GM21528 (cell line): Measurements from ENCODE around the gene TRIM17.

ENCODE experiments used
- ATAC-seq: cut with Tn5 transposase; IDR thresholded peaks from one replicate; pipeline ENCODE4 v1.9.1; 2021; ENCODE audit warnings: mild to moderate bottlenecking, moderate library complexity; ENCODE audit not compliant: unreplicated experiment, low FRiP score

The TRIM17 gene

DNA sequence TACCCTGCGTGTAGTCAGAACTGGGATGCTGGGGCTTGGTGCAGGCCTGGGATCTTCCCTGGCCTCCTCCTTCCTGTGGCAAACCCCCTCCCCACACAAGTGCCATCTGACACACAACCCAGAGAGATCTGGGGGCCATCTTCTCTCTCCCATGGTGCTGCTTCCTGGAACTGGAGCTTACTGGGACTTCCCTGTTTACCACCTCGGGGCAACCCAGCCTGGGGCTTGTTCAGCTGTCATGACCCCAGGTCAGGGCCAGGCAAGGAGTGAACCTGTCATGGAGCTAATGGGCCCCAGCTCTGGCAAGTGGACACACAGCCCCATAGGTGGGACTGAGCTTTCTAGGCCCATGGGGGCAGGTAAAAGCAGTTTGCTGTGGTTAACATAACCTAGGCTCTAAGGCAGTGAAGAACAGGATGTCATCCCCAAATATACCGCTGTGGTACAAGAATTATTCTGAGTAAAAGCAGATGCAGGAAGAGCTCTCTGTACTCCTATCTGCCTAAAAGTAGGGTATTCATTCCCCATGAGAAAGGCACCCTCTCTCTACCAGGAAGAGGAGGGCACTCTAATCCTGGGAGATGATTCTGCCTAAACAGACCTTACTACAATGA, 12.4 kb downstream of the TRIM17 start:
- no peak for ATAC-seq

DNA sequence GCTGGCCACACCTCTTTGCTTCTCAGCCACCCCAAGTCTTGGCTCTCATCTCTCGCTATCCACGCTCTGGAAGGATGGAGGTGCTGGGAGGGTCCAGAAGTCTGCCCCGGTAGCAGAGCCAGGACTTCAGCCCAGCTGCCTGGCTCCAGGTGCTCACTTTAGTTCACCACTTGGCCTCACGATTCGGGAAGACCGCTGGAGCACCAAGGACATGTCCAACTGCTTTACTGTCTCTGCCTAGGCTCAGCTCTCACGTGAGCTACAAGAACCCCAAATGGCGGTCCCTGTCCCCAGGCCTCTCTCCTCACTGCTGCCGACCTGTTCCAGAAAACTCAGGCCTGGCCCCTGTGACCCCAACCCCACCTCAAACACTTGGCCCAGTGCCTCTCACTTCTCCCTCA, 13.4 kb downstream of the TRIM17 start:
- ATAC-seq: no peak

DNA sequence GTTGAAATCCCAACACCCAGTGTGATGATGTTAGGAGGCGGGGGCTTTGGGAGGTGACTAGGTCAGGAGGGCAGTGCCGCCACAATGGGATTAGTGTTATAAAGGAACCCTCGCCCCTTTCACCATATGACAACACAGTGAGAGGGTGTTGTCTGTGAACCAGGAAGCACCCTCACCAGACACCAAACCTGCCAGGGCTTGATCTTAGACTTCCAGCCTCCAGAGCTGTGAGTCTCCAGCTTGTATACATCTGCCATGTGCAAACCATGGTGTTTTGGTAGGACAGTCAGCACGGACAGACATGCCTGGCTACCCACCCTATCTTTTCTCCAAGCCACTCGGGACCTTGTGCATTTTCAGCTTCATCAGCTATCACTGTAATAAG, 14.0 kb downstream of the TRIM17 start:
- ATAC-seq: no peak

DNA sequence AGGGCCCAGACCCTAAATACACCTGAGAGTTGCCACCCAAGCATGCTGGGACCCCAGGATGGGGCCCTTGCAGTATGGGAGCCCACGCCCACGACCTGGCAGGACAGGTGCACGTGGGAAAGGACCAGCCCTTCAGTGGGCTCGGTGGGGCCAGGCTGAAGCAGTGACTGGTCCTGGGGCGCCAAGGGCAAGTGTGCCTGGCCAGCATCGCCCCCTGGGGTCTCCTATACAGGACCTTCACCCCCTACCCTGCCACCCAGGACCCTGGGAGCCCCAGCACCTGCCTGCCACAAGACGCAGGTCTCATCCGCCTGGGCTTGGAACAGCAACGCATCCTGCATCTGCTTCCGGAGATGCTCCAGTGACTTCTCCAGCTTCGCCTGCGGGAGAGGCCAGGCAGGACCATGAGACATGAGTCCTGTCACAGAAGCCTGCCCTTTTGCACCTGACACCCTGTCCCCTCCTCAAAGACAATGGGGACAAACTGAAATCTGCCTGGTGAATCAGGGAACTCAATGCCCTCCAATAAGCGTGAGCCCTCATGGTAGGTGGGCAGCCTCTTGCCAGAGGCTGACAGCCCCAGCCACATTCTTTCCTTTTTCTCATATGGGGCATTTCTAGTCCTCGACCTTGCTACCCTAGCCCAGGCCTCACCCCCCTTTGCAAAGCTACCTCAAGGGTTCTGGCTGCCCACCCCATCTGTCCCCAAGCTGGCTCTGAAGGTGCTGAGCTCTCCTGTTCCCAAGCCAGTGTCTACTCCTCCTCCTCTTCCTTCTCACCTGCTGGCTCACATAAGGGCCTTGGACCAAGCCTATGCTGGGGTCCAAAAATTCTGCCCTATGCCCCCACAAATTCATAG, 14.7 kb downstream of the TRIM17 start:
- no peak for ATAC-seq

DNA sequence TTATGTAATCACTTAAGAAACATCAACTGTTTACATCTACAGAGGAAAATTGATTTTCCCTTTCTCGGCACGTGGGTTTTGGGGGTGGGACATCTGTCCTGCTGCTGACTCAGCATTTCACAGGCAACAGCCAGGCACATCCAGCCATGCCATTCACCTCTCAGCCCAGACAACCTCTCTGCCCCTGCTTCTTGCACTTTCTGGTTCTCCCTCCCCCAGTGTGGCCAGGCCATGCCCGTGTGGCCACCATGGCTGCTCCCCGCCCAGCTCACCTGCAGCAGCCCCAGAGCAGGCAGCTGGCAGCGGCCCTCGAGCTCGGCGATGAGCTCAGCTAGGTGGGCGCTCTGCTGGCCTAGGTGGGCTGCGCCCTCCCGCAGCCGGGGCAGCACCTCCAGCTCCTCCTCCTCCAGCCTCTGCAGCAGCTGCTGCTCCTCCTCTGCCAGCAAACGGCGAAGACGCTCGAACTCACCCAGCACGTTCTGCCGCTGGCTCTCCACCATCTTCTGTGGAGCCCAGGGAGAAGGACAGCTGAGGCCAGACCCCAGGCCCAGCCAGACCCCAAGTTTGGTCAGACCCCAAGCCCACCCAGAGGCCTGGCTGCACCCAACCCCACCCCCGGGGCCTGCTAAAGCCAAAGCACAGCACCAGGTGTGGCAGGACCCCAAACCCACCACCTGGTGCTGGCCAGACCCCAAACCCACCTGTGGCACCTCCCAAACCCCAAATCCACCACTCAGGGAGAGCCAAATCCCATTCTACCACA, 15.8 kb downstream of the TRIM17 start:
- ATAC-seq: no peak

DNA sequence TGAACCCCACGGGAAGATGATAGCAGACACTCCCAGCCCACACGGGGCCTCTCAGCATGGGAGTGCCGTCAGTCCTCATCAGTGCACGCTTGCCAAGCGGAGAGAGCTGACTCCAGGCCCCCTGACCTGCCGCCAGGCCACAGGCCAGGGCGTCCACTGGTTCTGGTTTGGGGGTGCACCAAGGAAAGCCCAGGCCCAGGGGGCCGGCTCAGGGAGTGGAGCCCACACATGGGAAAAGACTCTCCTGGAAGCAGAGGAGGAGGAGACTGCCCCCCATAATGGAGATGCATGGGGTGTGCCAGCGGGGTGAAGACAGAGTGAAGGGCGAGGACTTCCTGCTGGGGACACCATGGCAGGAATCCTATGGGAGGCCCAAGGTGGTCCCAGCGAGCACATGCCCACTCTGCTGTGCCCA, 16.4 kb downstream of the TRIM17 start:
- no peak for ATAC-seq

DNA sequence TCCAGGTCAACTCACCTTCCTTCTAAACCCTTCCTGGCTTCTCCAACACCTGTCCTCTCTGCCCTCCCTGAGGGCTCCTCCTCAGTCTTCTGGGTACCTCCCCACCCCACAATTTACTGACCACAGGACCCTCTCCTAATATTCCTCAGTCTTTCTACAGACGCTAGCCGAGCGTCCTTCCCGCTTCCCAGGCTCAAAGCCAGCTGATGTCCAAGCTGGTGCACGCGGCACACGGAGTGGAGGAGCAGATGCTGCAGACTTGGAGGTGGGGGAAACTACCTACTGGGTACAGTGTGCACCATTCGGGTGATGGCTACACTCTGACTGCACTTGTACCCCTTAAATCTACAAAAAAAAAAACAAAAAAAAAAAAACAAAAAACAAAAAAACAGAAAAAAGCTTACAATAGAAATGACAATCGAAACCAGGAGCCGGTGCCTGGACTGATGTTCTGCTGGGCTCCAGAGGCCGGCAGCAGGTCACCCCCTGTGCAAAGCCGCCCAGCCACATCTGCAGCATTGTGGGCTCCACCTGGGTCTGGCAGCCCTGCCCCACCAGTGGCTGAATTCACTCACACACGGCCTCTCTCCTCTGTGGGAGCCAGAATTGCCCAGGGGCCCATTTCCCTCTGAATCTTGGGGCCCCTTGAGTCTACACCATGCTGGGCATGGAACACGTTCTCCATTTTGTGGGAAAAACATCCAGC, 17.0 kb downstream of the TRIM17 start:
- ATAC-seq: no peak

DNA sequence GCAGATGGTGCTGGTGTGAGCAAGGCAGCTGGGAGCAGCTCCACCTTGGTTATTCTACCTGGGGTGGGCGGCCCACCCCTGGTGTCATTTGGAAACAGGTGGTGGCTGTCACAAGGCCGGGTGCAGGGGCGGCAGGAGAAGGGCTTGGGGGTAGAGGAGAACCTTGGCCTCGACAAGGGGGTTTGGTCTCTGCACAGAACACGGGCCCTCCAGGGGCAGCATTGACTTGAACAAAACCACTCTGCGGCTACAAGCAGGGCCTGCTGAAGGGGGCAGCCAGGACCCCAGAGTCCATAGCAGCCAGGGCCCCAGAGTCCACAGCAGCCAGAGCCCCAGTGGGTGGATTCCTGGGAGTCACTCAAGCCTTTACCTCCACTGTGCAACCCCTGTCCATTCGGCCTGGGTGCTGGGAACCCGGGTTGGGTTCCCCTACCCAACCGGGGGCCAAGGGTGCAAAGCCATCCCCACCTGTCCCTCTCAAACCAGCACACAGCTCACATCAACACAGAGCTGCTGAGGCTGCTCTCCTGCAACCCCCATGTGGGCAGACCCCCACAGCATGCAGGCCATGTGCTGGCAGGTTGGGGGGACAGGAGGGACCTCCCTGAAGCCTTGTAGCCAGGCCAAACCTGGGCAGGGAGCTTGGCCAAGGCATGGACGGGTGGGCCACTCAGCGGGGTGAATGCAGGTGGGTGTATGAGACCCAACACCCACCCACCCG, 17.8 kb downstream of the TRIM17 start:
- no peak for ATAC-seq

DNA sequence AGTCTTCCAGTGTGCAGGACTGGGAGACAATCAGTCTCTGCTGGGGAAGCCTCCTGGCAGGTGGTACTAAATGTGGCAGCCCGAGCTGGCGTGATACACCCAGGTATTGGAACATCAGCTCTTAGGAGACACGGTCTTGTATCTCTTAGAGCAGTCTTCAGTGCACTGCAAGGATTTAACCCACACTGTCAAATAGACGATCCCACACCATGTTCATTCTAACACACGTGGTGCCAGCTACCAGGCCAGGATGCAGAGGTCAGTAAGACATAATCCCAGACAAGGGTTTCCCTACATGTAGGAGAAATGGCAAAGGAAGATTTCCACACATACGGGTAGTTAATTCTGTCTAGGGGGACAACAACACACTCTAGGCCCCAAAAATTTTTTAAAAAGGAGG, 18.7 kb downstream of the TRIM17 start:
- ATAC-seq: no peak

DNA sequence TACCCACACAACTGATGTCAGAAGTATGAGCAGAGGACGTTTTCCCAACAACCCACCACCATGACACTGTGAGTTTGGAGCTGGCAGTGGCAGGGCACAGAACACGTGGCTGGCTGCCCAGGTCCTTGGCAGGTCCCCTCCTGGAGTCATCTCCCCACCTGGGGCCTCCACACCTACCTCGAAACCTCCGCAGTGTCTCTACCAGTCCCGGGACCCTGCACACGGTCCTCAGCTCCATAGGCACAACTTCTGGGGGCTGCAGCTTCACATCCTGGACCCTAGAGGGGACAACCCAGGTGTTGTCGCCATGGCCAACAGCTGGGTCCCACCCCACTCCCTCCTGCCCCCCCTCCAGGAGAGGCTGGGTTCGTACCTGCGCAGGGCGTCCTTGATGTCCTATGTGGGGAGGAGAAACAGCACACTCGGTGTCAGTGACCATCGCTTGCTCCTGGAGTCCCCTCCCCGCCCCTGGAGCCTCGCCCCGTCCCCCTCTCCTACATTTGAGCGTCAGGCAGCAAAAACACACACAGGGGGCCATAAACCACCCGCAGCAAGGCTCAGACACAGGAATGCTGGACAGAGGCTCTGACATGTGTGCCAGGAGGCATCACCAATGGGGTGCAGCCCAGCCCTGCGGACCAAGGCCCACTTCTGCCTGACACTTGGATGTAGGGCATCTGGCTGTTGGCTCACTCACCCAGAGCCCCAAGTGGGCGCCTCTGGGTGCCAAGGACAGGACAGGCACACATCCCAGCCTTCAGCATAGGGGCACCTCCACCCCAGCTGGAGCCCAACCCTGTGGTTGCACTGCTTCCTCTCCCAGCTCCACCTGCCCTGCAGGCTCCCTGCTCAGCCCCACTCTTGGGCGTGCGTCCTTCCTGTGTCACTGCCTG, 19.6 kb downstream of the TRIM17 start:
- no peak for ATAC-seq

DNA sequence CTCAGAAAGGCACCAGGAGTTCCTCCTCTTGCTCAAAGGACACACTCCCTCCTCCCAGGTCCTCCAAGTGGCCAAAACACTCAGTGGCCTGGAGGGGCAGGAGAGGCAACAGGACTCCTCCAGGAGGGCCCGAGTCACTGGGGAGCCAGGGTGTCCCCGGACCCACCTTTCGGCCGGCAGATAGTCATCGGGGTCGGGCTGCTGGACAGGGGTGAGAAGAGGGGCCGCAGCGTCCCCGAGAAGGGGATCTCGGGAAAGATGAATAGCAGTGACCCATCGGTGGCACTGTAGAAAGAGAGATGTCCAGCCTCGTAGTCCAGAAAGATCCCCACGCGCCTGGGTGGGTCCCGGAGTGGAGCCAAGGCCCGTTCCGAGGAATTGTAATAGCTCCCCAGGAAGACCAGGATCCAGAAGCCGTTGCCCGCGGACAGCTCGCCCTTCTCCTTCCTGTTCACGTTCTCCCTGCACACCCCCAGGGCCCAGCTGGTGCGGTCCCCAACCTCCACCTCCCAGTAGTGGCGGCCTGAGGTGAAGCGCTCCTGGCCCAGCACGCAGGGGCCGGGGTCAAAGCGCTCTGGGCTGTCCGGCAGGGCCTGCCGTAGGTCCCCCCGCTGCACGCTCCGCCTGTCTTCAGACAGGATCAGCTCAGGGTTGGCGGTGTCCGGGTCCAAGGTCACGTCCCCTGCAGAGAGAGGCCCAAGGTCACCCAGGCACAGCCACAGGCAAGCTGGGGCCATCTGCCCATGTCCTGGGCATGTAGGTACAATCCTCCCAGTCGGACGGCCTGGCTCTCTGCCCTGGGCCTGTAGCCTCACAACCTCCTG, 21.9 kb downstream of the TRIM17 start:
- no peak for ATAC-seq

DNA sequence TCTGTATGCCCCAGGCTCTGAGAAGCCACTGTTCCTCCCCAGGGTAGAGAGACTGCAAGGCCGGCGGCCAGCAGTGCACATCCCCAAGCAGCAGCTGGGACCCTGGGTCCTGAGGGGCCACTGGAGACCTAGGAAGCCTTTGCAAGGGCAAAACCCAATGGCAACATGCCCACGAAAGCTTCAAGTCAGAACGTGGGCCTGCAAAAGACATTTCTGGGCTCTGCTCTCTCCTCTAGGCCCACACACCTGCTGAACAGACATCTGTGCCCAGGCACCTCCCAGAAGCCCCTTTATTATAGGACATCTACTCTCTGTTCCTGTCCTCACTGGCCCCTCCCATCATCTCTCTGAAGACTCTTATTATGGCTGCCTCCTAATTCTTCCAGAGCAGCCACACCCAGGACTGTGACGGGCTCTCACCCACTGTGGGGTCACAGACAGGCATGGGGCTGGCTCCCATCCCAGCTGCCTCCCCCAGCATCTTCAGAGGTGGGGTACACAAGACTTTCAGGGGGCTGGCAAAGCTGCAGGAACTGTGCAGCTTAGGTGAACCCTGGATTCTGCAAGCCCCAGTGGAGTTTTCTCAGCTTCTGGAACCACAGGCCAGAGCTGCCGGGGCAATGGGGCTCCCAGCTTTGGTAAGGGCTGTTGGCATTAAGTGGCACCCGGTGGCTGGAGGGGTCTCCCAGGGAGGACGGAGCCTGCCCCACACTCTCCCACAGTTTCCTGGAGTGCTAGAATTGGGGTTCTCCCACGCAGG, 22.7 kb downstream of the TRIM17 start:
- no peak for ATAC-seq

DNA sequence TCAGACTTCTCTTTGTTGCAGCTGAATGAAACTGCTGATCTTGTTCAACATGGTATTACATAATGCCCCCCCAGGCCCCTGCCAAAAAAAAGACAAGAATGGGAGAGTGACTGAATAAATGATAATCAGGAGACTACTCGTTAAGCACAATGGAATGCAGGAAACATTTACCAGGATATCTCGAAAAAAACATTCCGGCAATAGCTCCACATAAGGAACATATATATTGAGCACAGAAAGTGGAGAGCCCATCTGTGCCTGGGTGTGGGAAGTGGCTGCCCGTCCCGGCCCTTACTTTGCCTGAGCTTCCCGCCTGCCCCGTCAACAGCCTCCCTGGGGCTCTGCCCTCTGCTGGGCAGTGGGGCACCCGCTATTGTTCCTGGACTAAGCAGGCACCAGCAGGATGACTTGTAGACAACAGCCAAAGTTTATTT, 23.4 kb downstream of the TRIM17 start:
- no peak for ATAC-seq

DNA sequence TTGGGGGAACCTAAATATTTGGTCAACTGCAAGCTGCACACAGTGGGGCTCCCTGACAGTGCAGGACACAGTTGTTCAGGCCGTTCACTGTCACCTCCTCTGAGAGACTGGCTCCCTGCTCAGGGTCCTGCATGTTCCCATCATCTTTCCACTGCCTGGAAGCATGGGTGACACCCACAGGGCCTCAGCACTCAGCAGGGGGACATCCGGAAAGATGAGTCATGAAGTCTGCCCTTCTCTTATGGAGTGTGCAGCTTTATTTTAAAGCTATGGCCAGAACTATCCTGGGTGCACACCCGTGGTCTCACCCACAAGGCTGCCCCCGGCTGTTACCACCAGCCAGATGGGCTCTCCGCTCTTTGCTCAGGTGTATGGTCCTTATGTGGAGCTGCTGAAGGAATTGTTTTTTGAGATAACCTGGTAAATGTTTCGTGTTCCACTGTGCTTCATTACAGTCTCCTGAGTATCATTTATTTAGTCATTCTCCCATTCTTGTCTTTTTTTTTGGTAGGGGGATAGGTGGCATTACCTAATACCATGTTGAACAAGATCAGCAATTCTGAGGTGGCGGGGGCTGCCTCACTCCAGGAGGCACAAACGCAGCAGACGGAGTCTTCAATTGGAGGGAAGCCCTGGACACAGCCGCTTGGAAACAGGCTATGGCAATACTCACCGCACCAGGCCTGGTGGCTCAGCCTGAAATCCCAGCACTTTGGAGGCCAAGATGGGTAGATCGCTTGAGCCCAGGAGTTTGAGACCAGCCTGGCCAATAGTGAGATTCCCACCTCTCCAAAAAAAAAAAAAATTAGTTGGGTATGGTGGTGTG, 24.3 kb downstream of the TRIM17 start:
- no peak for ATAC-seq

DNA sequence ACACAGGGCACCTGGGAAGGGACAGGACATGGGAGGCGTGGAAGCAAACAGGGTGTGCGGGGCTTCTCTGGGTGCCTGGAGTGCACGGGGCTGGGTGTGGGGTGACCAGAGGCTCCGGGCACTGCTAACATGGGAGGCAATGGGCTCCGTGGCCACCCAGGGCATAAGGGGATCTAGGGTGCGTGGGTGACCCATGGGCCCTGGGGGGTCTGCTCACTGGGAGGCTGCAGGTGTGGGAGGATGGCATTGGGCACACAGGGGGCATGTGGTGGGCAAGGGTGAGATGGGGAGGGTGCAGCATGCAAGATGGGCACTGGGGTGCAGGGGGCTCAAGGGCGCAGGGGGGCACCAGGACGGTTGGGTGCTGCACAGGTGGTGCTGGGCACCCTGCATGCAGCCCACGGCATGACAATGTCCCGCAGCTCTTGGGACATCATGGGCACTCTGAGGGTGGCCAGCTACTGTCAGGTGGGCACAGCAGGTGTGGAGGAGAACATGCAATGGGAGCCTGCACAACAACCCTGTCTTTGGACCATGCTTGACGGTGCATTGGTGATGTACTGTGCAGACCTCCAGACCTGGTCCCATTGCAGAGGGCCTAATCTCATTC, 25.1 kb downstream of the TRIM17 start:
- ATAC-seq: no peak

DNA sequence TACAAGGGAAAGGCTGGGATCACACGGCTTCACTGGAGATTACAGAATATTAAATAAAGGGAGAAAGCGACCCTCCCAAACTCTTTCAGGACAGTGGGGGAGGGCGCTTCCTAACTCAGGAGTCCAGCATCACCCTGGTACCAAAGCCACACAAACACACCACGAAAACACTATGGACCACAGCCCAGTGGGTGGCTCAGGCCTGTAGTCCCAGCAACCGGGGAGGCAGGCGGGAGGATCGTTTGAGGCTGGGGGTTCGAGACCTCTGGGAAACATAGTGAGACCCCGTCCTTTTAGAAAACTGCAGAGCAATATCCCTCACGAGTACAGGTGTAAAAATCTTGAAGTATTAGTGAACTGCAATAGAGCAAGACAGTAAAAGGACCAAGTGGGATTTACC, 26.0 kb downstream of the TRIM17 start:
- ATAC-seq: no peak
